Measurements from ENCODE around the gene ADGRD1.
A peak's percentile ranks its signal among the peaks of the same experiment; 100 is the strongest.
"Not testable (repeated sequence)": the region's sequence is repeated elsewhere in the genome, so short reads cannot be mapped to it uniquely, and the experiment has no call there.

ADGRD1 gene

GRCh38 chr12:130988261-130988660 is 34.6 kb downstream of the ADGRD1 start:
- DNase-seq = peak; percentile 12

- peak; percentile 25 for DNase-seq
These were observed 35.0 kb downstream of the ADGRD1 start for GRCh38 chr12:130988751-130989150.

- peak; percentile 38 for DNase-seq
These were observed 35.7 kb downstream of the ADGRD1 start for GRCh38 chr12:130989391-130989790.

- DNase-seq = peak; percentile 61
These were observed 36.3 kb downstream of the ADGRD1 start for GRCh38 chr12:130990034-130990433.

GRCh38 chr12:130992448-130992847 is 38.7 kb downstream of the ADGRD1 start:
- DNase-seq = no peak

GRCh38 chr12:130992979-130993538 is 39.4 kb downstream of the ADGRD1 start:
- no peak for DNase-seq

GRCh38 chr12:130993759-130994670 is 40.3 kb downstream of the ADGRD1 start:
- DNase-seq = no peak

GRCh38 chr12:130994821-130995375 is 41.2 kb downstream of the ADGRD1 start:
- no peak for DNase-seq

GRCh38 chr12:130995386-130995969 is 41.8 kb downstream of the ADGRD1 start:
- DNase-seq = not testable (repeated sequence)

GRCh38 chr12:130998136-130998535 is 44.4 kb downstream of the ADGRD1 start:
- DNase-seq = no peak

- DNase-seq = no peak
These were observed 46.3 kb downstream of the ADGRD1 start for GRCh38 chr12:131000000-131000486.

GRCh38 chr12:131001493-131001892 is 47.8 kb downstream of the ADGRD1 start:
- no peak for DNase-seq

- no peak for DNase-seq
These were observed 48.5 kb downstream of the ADGRD1 start for GRCh38 chr12:131002216-131002631.

GRCh38 chr12:131003036-131003715 is 49.5 kb downstream of the ADGRD1 start:
- DNase-seq = no peak

- DNase-seq = no peak
These were observed 50.0 kb downstream of the ADGRD1 start for GRCh38 chr12:131003716-131004045.

GRCh38 chr12:131004166-131004565 is 50.5 kb downstream of the ADGRD1 start:
- no peak for DNase-seq

GRCh38 chr12:131005161-131006035 is 51.7 kb downstream of the ADGRD1 start:
- no peak for DNase-seq

- no peak for DNase-seq
These were observed 52.5 kb downstream of the ADGRD1 start for GRCh38 chr12:131006036-131006735.

- peak; percentile 81 for DNase-seq
These were observed 53.5 kb downstream of the ADGRD1 start for GRCh38 chr12:131007031-131007739.

GRCh38 chr12:131007740-131008117 is 54.0 kb downstream of the ADGRD1 start:
- DNase-seq = no peak
